GM23248 (cell line): ENCODE results near the gene NEXN.

Experiments used
- EZH2 ChIP-seq: fragments of 200-600 bp; sonication (generic); IDR thresholded peaks from 2 replicates; pipeline ENCODE4 v1.6.1; 2018; ENCODE audit warnings: antibody characterized with exemption, mild to moderate bottlenecking; ENCODE audit not compliant: insufficient read depth, poor library complexity, severe bottlenecking
- EZH2phosphoT487 ChIP-seq: fragments of 200-600 bp; sonication (generic); IDR thresholded peaks from 2 replicates; pipeline ENCODE4 v1.6.1; 2018; ENCODE audit warnings: antibody characterized with exemption, moderate library complexity, mild to moderate bottlenecking, low read depth; ENCODE audit not compliant: insufficient read depth

- TF ChIP-seq EZH2 (no peak), EZH2phosphoT487 (no peak)
Measured at GRCh38 chr1:77983997-77984355, 95.6 kb downstream of the NEXN start.
